ENCODE results near the gene UBR3.

DNA sequence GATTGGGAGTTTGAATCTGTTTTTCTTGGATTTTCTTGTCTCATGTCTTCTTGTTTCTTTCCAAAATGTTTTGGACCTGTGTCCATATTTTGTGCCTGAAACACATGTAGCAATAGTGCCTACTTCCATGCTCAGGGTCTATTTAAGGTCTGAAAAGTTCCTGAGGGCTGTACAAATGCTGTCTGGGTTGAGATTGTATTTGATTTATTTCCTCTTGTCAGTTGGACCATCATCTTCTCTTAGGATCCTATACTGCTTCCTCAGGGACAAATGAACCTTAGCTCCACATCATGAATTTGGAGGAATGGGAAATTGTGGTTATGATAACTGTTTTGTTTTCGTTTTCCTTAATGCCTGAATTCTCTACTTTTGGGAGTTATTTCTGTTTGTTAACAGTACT, 59.9 kb downstream of the UBR3 start:
- TF ChIP-seq CTCF (IDR thresholded peaks at IDR 0.05) (no peak), POLR2A (IDR thresholded peaks at IDR 0.05) (no peak)
